Dermis microvascular lymphatic vessel endothelial cell (primary cell): ENCODE data around the gene UNC5B. TPM values are rescaled to one million over a fixed set of nuclear protein-coding genes. Genes with fewer than 3 reads are reported as not detected.
"Not testable (repeated sequence)": the region's sequence is repeated elsewhere in the genome, so short reads cannot be mapped to it uniquely, and the experiment has no call there.

ENCODE experiments used
- DNase-seq, 2 donors: peaks; one replicate each; pipeline versions ENCODE4 v3.0.0 to v3.0.0-alpha.2; 2010; ENCODE audit warnings: low read depth in 2 of 2
- total RNA-seq: library from RNA; depleted of rRNA; stranded (reverse); fragments of >200 nt; gene quantifications from 2 replicates; pipeline ENCODE4 v1.2.1, GENCODE V29; 2014

Gene UNC5B
- total RNA-seq, 1 donor from 2014 or later: 18.1 TPM

DNA sequence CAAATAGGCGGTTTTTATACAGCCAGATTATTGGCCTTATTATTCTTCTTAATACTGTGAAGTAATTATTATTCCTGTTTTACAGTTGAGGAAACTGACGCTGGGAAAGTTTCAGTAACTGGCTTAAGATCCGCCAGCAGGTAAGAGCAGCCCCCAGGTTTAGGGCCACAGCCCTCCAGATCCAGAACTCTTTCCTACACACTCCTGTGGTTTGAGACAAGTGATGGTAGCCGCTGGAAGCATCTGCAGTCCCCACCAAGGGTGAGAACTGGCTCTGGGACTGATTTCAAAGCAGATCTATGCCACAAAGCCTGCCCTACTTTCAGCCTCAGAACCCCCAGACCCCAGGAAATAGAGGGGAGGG, 3.0 kb upstream of the UNC5B start:
- DNase-seq: no peak

DNA sequence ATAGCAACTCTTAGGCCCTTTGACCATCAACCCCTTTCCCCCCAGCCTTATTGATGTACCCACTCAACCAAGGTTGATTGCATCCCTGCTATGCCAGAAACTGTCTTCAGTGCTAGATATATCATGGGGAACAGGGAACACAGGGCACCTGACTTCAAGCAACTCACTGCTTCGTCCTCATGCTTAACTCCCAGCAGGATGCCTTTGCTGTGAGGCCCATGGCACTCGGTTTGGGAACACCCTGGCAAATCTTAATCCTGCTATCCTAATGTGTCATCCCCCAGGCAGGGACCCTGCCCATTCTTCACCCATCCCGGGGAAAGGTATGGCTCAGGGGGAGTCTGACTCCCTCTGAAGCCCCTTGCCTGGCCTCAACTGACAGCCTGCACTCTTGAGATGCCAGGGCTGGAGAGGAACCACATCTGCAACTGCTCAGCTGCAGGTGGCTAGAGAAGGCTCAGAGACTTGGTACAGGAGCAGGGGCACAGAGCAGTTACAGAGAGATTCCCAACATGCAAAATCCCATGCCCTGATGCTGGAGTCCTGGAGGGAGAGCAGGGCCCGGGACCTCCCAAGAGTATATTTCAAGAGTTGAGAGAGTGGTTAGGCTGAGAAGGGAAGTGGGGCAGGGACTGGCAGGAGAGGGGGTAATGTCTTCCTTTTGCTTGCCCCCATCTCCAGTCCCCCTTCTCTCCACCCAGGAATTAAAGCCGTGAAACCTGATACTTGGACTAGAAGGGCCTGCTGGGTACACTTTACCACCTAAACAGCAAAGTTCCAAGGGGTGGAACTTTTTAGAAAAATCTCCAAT, 2.4 kb upstream of the UNC5B start:
- no peak for DNase-seq

- no peak for DNase-seq
Measured at GRCh38 chr10:71210542-71210871, 1.9 kb upstream of the UNC5B start.

GRCh38 chr10:71211053-71211452, 1.3 kb upstream of the UNC5B start:
- no peak for DNase-seq

DNA sequence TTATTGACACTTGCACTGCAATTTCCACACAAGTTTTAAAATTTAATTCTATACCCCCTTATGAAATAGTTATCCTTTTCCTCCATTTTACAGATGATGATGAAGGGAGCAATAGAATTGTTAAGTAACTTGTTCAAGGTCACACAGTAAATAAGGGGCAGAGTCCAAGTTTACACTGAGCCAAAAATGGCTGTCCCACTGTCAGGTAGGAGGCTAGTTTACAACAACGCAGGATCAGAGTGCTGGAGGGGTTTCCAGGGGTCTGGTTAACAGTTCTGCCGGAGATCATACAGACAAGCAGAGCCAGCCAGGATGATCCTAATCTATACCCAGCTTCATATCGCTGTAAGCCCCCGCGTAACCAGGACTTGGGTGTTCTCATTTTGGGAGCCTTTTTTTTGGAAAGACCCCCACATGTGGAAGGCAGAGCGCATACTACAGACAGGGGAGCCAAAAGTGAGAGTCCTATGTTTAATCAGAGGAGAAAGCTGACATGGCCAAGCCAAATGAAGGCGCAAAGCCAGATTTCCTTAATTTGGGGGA, 524 bp upstream of the UNC5B start:
- DNase-seq: no peak

DNA sequence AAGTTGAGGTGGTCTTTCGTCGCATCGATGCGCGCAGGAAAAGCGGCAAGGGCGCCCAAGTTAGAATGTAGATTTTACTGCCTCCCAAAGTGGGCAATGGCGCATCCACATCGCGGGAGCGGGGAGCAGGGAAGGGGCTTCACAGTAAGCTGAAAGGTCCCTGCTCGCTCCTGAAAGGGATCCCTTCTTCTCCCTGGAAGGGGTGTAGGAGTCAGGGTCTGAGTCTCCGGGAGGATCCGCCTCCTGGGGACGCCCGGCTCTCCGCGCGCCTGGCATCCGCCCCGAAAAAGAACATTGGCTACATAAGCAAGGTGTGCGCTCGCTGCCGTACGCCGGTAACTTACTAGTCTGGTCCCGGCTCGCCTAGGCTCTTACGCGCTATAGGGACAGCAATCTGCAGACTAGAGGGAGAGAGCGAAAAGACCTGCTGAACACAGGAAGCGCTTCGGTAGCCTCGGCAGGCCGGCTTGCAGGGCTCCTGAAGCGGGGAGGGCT, 804 bp downstream of the UNC5B start:
- peak; percentile 65 to 84 for DNase-seq

GRCh38 chr10:71213761-71214440, 1.5 kb downstream of the UNC5B start:
- peak in 1 of 2 donors; percentile 58 for DNase-seq

GRCh38 chr10:71214641-71215559, 2.5 kb downstream of the UNC5B start:
- no peak for DNase-seq

DNA sequence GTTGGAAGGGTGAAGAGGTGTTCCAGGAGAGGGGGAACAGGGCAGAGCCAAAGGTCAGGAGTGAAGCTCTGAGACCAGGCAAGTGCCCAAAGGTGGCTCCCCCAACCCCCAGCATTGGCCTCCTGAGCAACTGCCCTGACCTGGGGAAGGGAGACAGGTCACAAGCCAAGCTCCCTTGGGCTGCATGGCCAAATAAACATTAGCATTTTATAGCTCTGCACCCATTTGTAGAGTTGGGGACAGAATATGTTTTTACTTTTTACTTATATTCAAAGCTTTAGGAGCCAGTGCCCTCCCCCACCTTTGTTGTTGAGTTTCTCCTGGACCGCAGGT, 4.0 kb downstream of the UNC5B start:
- no peak for DNase-seq

GRCh38 chr10:71216751-71217265, 4.4 kb downstream of the UNC5B start:
- no peak for DNase-seq

GRCh38 chr10:71217266-71218045, 5.1 kb downstream of the UNC5B start:
- no peak for DNase-seq

- peak; percentile 85 to 91 for DNase-seq
Measured at GRCh38 chr10:71218046-71218650, 5.8 kb downstream of the UNC5B start.

- DNase-seq: no peak
Measured at GRCh38 chr10:71218651-71219050, 6.3 kb downstream of the UNC5B start.

- DNase-seq: not testable (repeated sequence)
Measured at GRCh38 chr10:71219236-71219917, 7.0 kb downstream of the UNC5B start.

- DNase-seq: no peak
Measured at GRCh38 chr10:71219918-71220688, 7.7 kb downstream of the UNC5B start.

- DNase-seq: no peak
Measured at GRCh38 chr10:71220689-71221540, 8.5 kb downstream of the UNC5B start.

GRCh38 chr10:71221586-71222202, 9.3 kb downstream of the UNC5B start:
- no peak for DNase-seq
